Type B pancreatic cell (in vitro differentiated cells): ENCODE measurements around the gene SLC39A13. TPM values are rescaled to one million over a fixed set of nuclear protein-coding genes. Genes with fewer than 3 reads are reported as not detected.

Experiments used
- DNase-seq: peaks from one replicate; pipeline ENCODE4 v3.0.0; 2021; ENCODE audit warnings: mixed read lengths; ENCODE audit not compliant: unreplicated experiment; ENCODE audit errors: extremely low spot score
- H3K27ac Mint-ChIP-seq: 2 replicates; pipeline ENCODE4 v1.8.0; 2021; ENCODE audit warnings: mild to moderate bottlenecking, mixed read lengths
- H3K27me3 Mint-ChIP-seq: 2 replicates; pipeline ENCODE4 v1.8.0; 2021; ENCODE audit warnings: mixed read lengths
- H3K36me3 Mint-ChIP-seq: 2 replicates; pipeline ENCODE4 v1.8.0; 2021; ENCODE audit warnings: mixed read lengths
- H3K4me1 Mint-ChIP-seq: one replicate; pipeline ENCODE4 v1.8.0; 2021; ENCODE audit warnings: mixed read lengths; ENCODE audit not compliant: unreplicated experiment
- H3K4me3 Mint-ChIP-seq: 2 replicates; pipeline ENCODE4 v1.8.0; 2021; ENCODE audit warnings: mild to moderate bottlenecking, mixed read lengths
- H3K9me3 Mint-ChIP-seq: 2 replicates; pipeline ENCODE4 v1.8.0; 2021; ENCODE audit warnings: mixed read lengths
- CTCF ChIP-seq: fragments of 200-600 bp; sonication (generic); conservative IDR thresholded peaks from 2 replicates; pipeline ENCODE4 v1.5.0; 2021; ENCODE audit warnings: antibody characterized with exemption, mild to moderate bottlenecking
- total RNA-seq: library from RNA; stranded (reverse); gene quantifications from 2 replicates; pipeline ENCODE4 v1.2.1, GENCODE V29; 2021; ENCODE audit warnings: low replicate concordance

Gene SLC39A13
- total RNA-seq, 1 donor from 2014 or later: 44.8 TPM

GRCh38 chr11:47430524-47430923 lies 22.1 kb downstream of the SLC39A13 start:
- Mint-ChIP-seq H3K27me3 (no peaks in the 10 kb centered on the region), H3K4me1 (peaks cover 8% of the 10 kb centered on the region), H3K36me3 (peaks cover 6% of the 10 kb centered on the region), H3K9me3 (no peaks in the 10 kb centered on the region), H3K4me3 (no peak overlapping the region), H3K27ac (no peak overlapping the region)
- no peak for DNase-seq
- no peak for TF ChIP-seq CTCF

- Mint-ChIP-seq H3K27me3 (no peaks in the 10 kb centered on the region), H3K27ac (no peak overlapping the region), H3K4me3 (no peak overlapping the region), H3K9me3 (no peaks in the 10 kb centered on the region), H3K36me3 (no peaks in the 10 kb centered on the region), H3K4me1 (peaks cover 2% of the 10 kb centered on the region)
- DNase-seq: no peak
- no peak for TF ChIP-seq CTCF
These were observed 23.1 kb downstream of the SLC39A13 start for GRCh38 chr11:47431356-47432083.

GRCh38 chr11:47433157-47433556 lies 24.8 kb downstream of the SLC39A13 start:
- H3K4me1 Mint-ChIP-seq: no peaks in the 10 kb centered on the region
- H3K36me3 Mint-ChIP-seq: no peaks in the 10 kb centered on the region
- no peak overlapping the region for H3K4me3 Mint-ChIP-seq
- no peak overlapping the region for H3K27ac Mint-ChIP-seq
- no peaks in the 10 kb centered on the region for H3K27me3 Mint-ChIP-seq
- no peaks in the 10 kb centered on the region for H3K9me3 Mint-ChIP-seq
- DNase-seq: no peak
- TF ChIP-seq CTCF: no peak

- Mint-ChIP-seq H3K36me3 (no peaks in the 10 kb centered on the region), H3K27me3 (no peaks in the 10 kb centered on the region), H3K27ac (no peak overlapping the region), H3K4me1 (no peaks in the 10 kb centered on the region), H3K4me3 (no peak overlapping the region), H3K9me3 (no peaks in the 10 kb centered on the region)
- no peak for TF ChIP-seq CTCF
- DNase-seq: no peak
These were observed 25.8 kb downstream of the SLC39A13 start for GRCh38 chr11:47434011-47434786.

GRCh38 chr11:47435687-47436086 lies 27.3 kb downstream of the SLC39A13 start:
- no peak for DNase-seq
- Mint-ChIP-seq H3K27ac (no peak overlapping the region), H3K4me1 (no peaks in the 10 kb centered on the region), H3K36me3 (no peaks in the 10 kb centered on the region), H3K4me3 (no peak overlapping the region), H3K27me3 (no peaks in the 10 kb centered on the region), H3K9me3 (no peaks in the 10 kb centered on the region)
- no peak for TF ChIP-seq CTCF
